GM19395 (cell line): ENCODE results near the gene TREM1.

Source experiments
- ATAC-seq: cut with Tn5 transposase; IDR thresholded peaks from one replicate; pipeline ENCODE4 v1.9.1; 2021; ENCODE audit warnings: mild to moderate bottlenecking, moderate library complexity; ENCODE audit not compliant: unreplicated experiment

Gene TREM1

GRCh38 chr6:41286544-41287346, at the start of gene TREM1:
Gene TREM1 (minus strand): TSS chr6:41286682. CDS start chr6:41286655, 27 bp downstream.
- no peak for ATAC-seq

- no peak for ATAC-seq
Measured at GRCh38 chr6:41335943-41336342, 49.5 kb upstream of the TREM1 start.

- ATAC-seq, result no peak
Measured at GRCh38 chr6:41335296-41335695, 48.8 kb upstream of the TREM1 start, which contains the start of gene NCR2. Gene NCR2 (plus strand): TSS chr6:41335608. CDS start chr6:41335877, 269 bp downstream.

DNA sequence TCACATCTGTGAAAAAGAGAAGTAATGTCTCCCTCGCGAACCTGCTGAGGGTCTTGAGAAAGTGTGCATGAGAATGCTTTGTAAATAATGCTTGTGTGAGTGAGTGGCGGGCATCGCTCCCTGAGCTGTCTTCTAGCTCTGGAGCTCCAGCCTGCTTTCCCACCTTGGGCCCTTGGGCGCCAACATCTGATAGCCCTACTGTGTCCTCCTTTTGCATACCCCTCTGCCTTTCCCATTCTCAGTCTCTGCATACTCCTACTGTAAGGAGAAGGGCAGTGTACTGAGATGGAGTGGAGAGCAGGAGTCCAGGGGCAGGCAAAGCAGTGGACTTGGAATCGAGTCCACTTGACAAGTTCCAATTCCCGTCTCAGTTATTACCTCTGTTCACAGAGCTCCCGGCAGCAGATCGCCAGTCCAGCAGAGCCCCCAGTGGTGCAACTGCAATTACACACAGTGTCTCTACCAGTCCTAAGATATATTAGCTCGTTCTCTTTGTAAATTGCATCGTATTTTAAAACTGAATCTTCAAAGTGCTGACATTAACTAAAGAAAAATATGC, 48.1 kb upstream of the TREM1 start:
- no peak for ATAC-seq

- ATAC-seq, result no peak
Measured at GRCh38 chr6:41332842-41333736, 46.6 kb upstream of the TREM1 start.

DNA sequence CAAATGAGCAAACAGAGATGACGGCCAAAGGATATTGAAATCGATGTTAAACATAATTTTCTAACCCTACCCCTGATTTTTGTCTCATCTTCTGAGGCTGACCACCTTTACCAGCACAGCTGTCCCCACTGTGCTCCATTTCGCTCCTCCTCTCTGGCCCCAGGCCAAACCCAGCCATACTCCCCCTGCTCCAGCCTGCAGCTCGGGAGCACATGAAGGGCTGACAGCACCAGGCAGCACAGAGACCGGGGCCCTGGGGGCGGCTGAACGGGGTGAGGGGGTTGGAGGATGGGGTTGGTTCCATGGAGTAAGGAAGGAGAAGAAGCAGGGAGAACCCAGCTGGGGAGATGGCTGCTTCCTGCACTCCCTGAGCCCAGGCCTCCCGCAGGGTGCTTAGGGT, 45.8 kb upstream of the TREM1 start:
- no peak for ATAC-seq

GRCh38 chr6:41331401-41332150, 45.1 kb upstream of the TREM1 start:
- no peak for ATAC-seq

DNA sequence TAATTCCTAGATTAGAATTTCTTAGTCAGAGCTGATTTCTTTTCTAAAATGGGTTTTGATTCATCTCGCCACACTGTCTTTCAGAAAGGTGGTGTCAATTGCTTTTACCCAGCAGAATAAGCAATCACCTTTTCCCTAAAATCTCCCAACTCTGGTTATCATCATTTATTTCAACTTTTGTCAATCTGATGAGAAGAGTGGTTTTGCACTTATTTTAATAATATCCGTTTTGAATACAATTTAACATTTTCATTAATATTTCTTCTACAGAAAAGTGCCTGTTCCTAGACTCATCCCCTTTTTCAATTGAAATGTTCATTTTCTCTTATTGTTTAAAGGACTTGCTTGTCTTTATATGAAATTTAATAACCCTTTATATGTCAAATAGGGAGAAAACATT, 40.7 kb upstream of the TREM1 start:
- ATAC-seq, result no peak

- no peak for ATAC-seq
Measured at GRCh38 chr6:41326092-41326491, 39.6 kb upstream of the TREM1 start.

- no peak for ATAC-seq
Measured at GRCh38 chr6:41325446-41326066, 39.1 kb upstream of the TREM1 start.

- ATAC-seq, result no peak
Measured at GRCh38 chr6:41321183-41321582, 34.7 kb upstream of the TREM1 start.

DNA sequence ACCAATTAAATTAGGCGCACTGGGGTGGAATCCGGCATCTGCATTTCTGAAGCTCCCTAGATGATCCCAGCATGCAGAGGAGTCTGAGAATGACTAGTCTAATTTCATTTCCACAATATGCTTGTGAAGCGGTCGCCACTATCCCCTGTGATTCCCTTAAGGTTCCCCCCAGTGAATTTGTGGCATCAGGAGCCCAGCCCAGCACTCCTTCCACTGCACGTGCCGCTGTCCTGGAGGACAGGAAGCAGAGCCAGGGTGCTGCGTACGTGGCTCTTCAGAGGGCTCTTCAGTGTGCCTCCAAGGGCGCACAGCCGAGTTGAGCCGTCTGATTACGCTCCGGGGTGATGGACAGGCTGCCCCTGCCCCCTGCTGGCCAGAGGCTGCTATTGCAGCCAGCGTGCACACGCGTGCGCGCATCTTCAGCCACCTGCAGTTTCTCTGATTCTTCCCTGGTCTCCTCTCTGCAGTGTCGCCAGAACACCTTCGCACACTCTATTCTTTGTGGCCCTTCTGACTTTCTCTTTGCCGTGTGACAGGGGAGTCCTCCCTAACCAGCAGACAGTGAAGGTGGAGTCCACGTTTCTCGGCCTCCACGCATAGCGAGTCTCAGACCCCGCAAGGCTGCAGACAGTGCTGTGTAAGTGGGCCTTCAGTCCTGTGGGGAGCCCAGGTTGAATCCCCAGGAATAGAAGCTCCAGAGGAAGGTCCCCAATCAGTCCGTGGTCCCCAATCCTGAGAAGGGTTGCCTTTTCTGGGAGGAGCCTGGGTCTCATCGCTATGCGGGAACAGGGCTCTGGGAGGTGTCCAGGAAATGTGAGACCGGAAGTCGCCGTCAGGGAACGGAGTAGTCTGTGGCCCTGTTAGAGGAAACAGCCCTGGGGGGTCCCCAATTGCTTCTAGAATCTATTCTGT, 32.4 kb upstream of the TREM1 start:
- ATAC-seq, result peak; percentile 96

- no peak for ATAC-seq
Measured at GRCh38 chr6:41318261-41318653, 31.8 kb upstream of the TREM1 start.

DNA sequence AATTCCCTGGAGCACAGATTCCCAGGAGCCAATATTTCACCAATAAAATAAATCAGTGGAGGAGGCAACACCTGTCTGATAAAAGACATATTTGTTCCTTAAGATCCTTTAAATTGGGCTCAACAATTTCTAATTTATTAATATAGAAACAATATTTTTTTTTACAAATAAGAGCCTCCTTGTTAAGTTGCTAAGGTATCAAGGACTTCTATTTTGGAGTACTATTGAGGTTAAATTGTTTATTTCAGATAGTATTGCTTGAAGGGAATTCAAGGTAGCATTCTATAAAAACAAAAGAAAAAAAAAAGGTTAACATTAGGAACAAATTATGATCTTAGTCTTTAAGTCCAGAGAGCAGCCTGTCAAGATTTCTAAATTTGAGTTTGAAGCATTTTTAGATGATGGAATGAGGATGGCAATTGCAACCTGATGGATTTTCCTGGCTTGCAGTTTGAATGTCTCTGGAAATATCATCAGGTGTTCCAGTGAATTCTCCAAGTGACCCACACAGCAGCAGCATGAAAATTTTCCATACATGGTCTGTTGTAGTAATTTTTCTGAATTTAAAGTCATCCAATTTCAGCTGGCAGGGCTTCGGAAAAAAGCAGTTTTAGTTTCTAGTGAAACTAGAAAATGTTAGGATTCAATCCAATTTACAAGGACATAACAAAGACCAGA, 29.6 kb upstream of the TREM1 start:
- ATAC-seq, result no peak

- no peak for ATAC-seq
Measured at GRCh38 chr6:41315203-41315602, 28.7 kb upstream of the TREM1 start.

- no peak for ATAC-seq
Measured at GRCh38 chr6:41306187-41306854, 19.8 kb upstream of the TREM1 start.

DNA sequence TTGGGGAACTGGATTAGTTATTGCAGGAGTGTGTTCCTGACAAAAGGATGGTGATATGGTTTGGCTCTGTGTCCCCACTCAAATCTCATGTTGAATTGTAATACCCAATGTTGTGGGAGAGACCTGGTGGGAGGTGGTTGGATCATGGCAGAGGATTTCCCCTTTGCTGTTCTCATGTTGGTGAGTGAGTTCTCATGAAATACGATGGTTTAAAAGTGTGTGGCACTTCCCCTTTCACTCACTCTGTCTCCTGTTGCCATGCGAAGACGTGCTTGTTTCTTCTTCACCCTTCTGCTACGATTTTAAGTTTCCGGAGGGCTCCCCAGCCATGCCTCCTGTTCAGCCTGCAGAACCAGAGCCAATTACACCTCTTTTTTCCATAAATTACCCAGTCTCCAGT, 16.2 kb upstream of the TREM1 start:
- no peak for ATAC-seq

- ATAC-seq, result no peak
Measured at GRCh38 chr6:41298785-41299502, 12.5 kb upstream of the TREM1 start.
